GM03348 (cell line): ENCODE results near the gene ROBO3.

Source experiments
- DNase-seq: peaks from one replicate; pipeline ENCODE4 v3.0.0; 2012; ENCODE audit warnings: low spot score

ROBO3 gene

GRCh38 chr11:124920870-124921609 is 55.8 kb downstream of the ROBO3 start:
- peak; percentile 68 for DNase-seq

- no peak for DNase-seq
Measured at GRCh38 chr11:124922831-124923230, 57.6 kb downstream of the ROBO3 start.

GRCh38 chr11:124923296-124923695 is 58.1 kb downstream of the ROBO3 start:
- no peak for DNase-seq

DNA sequence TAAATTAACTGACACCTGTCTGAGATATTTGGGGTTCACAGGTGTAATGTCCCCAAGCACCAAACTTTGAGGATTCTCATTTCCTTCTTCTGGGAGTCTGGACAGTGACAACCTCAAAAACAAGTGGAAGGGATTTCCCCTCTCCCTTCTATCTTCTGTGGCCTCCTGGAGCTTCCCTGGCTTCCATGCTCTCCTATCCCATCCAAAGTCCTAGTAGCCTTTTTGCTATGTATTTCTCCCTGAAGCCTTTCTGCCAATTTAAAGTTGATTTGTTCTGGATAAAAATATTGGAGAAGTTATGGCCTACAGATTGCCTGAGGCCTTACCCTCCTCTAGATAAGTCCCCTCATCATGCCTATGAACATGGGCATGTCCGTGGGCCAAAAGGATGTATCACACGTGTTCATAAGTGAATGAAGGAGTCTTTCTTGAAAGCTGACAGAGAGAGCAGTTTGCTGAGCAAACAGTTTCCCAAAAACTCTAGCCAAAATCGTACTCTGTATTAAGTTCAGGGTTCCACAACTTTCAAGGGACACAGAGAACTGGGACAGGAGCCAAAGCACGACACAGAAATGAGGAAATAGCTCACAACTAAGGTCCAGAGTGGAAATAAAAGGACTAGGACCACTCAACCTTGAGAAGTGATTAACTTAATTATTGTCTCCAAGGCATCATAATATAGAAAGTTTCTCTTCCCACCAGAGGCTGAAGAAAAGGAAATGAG is 63.9 kb downstream of the ROBO3 start:
- no peak for DNase-seq

DNA sequence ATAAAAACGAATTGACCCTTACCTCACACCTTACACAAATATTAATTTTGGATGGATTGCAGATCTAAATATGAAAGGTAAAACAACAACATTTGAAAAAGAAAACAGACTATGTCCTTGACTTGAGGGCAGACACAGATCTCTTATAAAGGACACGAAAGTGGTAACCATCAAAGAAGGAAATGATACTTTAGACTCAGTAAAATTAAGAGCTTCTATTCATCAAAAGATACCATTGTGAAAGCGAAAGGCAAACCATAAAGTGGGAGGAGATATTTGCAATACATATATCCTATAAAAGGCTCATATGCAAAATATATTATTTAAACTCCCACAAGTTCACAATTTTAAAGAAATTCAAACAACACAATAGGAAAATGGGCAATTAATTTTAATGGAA is 65.6 kb downstream of the ROBO3 start:
- no peak for DNase-seq
